HG03521 (cell line): ENCODE data around the gene FAP.

Experiments
- ATAC-seq: cut with Tn5 transposase; IDR thresholded peaks from one replicate; pipeline ENCODE4 v1.9.1; 2021; ENCODE audit warnings: mild to moderate bottlenecking, moderate library complexity; ENCODE audit not compliant: unreplicated experiment

The FAP gene

GRCh38 chr2:162243294-162243693 lies at the start of gene FAP:
FAP (minus strand) TSS chr2:162243445; CDS start chr2:162243327, 118 bp downstream.
- no peak for ATAC-seq

GRCh38 chr2:162291748-162292147 lies 48.5 kb upstream of the FAP start:
- no peak for ATAC-seq

- ATAC-seq = no peak
These were observed 39.6 kb upstream of the FAP start for GRCh38 chr2:162282765-162283425.

GRCh38 chr2:162280654-162281053 lies 37.4 kb upstream of the FAP start:
- no peak for ATAC-seq

GRCh38 chr2:162277381-162277780 lies 34.1 kb upstream of the FAP start:
- no peak for ATAC-seq

- no peak for ATAC-seq
These were observed 24.8 kb upstream of the FAP start for GRCh38 chr2:162267996-162268395.

- ATAC-seq = no peak
These were observed 24.3 kb upstream of the FAP start for GRCh38 chr2:162267496-162267895.

- ATAC-seq = no peak
These were observed 23.2 kb upstream of the FAP start for GRCh38 chr2:162266460-162266760.

GRCh38 chr2:162265666-162266459 lies 22.6 kb upstream of the FAP start:
- no peak for ATAC-seq

GRCh38 chr2:162261032-162261945 lies 18.0 kb upstream of the FAP start:
- peak; percentile 42 for ATAC-seq

GRCh38 chr2:162258686-162259085 lies 15.4 kb upstream of the FAP start:
- no peak for ATAC-seq

- no peak for ATAC-seq
These were observed 14.9 kb upstream of the FAP start for GRCh38 chr2:162258169-162258568.

- no peak for ATAC-seq
These were observed 14.2 kb upstream of the FAP start for GRCh38 chr2:162257425-162257824.

GRCh38 chr2:162256591-162256991 lies 13.3 kb upstream of the FAP start:
- no peak for ATAC-seq

GRCh38 chr2:162254236-162254871 lies 11.1 kb upstream of the FAP start:
- ATAC-seq = no peak

- no peak for ATAC-seq
These were observed 10.2 kb upstream of the FAP start for GRCh38 chr2:162253435-162253834.

- no peak for ATAC-seq
These were observed 8.9 kb upstream of the FAP start for GRCh38 chr2:162252153-162252552.

- ATAC-seq = no peak
These were observed 2.5 kb upstream of the FAP start for GRCh38 chr2:162245781-162246180.

- ATAC-seq = no peak
These were observed 1.8 kb upstream of the FAP start for GRCh38 chr2:162245061-162245460.

GRCh38 chr2:162244541-162245031 lies 1.3 kb upstream of the FAP start:
- ATAC-seq = no peak

- no peak for ATAC-seq
These were observed 470 bp upstream of the FAP start for GRCh38 chr2:162243715-162244114.
